Activated CD8-positive, alpha-beta memory T cell treated with anti-CD3 and anti-CD28 coated beads, Interleukin-2, amount 50 U/mL, for 24 hours (primary cell): ENCODE data around the gene BCL2L1.
"Not testable (repeated sequence)": the region's sequence is repeated elsewhere in the genome, so short reads cannot be mapped to it uniquely, and the experiment has no call there.

Experiments
- DNase-seq: peaks from one replicate; pipeline ENCODE4 v3.0.0-alpha.2; 2020; ENCODE audit errors: extremely low read depth

The BCL2L1 gene

DNA sequence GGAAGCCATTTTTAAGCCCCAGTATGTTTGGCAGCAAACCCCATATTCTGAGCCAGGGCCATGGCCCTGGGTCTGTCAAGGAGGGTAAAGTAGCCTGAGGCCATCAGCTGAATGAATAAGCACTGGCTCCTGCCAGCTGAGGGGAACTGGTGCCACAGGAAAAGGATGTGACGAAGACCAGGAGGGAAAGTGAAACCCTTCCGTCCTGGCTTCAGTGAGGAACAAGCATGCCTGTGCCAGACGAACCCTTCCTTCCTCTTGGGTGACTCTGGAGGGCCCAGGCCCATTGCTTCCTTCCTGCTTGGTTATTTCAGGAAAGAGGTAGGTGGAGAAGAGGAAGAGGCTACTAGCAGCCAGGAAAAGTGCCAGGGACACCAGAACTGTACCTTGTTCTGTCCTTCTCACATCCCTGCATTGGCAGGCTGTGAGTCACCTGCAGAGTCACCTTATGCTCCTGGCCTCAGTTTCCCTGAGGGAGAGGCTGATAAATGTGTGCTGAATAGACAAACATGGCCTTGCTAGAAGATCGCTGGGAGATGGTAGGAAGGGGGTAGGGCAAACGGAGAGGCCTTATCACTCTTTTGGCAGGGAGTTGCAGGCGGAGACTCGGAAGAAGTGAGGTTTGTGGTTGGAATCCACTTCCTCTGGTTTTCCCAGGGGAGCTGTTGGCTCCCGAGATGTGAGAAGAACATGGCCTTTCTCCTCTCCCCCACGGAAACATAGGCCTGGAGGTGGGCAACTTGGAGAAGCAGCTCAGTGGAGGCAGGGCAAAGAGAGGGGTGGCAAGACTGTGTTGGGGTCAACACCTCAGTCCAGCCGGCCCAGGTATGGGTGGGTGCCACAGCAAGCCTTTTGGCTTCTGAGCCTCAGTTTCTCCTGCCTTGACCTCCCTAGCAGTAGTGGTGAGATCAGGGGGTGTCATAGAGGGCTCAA is 47.5 kb downstream of the BCL2L1 start:
- peak; percentile 41 for DNase-seq

DNA sequence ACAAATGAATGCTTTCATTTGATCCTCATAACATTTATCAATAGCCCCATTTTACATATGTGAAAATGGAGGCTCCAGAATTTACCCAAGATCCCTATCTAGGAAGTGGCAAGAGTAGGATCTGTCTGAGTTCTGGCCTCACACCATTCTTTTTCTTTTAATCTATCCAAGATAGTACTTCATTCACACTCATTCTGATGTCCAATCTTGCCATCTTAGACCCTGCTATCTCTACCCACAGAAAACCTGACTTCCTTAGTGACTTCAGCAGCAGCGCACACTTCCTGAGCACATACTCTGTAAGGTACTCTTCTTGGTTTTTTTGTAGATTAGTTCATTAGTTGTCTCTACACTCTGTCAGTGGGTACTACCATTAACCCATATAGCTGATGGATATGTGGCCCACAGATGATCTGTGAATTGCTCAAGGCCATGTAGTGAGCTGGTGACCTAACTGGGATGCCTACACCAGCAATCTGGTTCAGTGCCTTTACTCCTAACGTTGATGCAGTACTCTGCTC is 48.7 kb downstream of the BCL2L1 start:
- no peak for DNase-seq

DNA sequence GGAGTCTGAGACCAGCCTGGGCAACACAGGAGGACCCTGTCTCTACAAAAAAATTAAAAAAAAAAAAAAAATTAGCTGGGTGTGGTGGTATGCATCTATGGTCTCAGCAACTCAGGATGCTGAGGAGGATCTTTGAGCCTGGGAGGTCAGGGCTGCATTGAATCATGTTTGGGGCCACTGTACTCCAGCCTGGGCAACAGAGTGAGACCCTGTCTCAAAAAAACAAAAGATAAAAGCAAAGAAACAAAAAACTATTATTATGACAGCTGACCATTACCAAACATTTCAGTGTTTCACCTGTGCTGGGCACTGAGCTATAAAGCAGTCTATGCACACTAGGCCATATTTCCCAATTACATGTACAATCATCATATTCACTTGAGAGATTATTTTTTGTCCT is 49.2 kb downstream of the BCL2L1 start:
- DNase-seq = no peak

DNA sequence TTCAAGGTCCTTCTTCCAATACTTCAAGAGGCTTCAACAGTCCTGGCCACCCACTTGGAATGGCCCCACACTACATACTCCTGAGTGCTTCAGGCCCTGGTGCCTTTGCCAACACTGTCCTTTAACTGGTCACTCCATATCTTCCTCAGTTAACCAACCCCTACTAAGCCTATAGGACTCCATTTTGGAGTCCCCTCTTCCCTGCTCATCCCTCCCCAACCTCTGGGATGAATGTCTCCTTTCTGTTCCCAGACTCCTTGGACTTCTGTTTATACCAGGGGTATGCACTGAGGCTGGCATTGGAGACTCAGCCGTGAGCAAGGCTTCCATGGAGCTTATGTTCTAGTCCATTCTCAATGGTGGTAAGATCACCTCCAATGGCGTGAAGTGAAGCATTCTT is 51.3 kb downstream of the BCL2L1 start:
- DNase-seq = no peak

DNA sequence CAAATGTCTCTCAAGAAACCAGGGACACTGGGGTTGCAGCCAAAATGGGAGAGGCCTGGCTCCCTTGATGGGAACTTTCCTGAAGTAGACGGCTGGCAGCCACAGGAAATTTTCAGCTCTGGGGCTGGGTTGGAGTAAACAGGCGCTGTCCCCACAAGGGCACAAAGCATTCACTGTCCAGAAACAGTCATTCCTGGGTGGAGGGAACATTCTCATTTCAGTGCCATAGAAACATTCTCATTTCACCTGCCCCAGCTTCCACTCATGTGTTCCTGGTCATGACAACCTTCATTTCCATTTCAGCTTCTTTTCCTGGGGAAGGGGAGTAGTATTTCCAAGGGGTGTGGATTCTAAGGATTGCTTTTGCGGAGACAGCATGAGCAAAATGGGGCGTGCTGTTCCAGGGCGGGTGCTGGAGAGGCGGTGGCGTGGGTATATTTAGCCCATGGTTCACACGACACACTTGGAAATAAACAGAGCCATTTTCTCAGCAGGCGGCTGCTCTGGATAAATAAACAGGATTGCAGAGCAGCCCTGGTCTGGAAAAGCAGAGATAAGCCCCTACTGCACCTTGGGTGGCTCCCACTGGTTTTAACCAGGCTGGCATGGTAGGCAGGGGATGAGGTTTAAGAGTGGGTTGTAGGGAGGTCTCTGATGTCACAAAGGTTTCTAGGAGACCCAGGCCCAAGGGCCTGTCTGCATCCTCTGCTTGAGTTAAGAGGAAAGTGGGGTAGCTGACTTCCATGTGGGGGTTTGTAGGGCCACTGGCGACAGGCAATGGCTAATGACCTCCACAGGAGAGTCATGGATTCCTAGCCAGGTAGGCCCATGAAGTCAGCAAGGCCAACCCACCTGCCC is 52.1 kb downstream of the BCL2L1 start:
- no peak for DNase-seq

DNA sequence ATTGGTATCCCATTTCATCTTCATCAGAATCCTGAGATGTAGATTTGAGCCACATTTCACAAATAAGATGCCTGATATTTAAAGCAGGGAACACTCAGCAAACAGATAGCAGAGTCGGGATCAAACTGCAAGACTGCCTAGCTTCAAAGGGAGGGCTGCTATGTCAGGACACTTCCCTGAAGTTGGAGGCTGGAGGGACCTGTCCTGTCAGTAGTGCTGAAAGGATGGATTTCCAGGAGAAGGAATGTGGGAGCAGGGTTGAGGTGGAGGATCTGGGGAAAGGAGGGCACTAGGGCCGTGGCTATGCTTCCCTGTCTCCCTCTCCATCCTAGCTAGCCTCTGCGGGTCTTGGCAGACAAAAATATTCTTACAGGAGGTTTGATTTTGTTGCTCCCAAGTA is 52.8 kb downstream of the BCL2L1 start:
- no peak for DNase-seq

DNA sequence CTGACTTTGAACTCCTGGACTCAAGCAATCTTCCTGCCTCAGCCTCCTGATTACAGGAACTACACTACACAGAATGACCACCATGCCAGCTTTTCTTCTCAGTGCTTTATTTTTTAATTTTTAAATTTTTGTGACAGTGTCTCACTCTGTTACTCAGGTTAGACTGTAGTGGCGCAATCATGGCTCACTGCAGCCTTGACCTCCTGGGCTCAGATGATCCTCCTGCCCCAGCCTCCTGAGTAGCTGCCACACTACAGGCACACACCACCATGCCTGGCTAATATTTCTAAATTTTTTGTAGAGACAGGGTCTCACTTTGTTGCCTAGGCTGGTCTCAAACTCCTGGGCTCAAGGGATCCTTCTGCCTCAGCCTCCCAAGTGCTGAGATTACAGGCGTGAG is 53.7 kb downstream of the BCL2L1 start:
- DNase-seq = not testable (repeated sequence)

DNA sequence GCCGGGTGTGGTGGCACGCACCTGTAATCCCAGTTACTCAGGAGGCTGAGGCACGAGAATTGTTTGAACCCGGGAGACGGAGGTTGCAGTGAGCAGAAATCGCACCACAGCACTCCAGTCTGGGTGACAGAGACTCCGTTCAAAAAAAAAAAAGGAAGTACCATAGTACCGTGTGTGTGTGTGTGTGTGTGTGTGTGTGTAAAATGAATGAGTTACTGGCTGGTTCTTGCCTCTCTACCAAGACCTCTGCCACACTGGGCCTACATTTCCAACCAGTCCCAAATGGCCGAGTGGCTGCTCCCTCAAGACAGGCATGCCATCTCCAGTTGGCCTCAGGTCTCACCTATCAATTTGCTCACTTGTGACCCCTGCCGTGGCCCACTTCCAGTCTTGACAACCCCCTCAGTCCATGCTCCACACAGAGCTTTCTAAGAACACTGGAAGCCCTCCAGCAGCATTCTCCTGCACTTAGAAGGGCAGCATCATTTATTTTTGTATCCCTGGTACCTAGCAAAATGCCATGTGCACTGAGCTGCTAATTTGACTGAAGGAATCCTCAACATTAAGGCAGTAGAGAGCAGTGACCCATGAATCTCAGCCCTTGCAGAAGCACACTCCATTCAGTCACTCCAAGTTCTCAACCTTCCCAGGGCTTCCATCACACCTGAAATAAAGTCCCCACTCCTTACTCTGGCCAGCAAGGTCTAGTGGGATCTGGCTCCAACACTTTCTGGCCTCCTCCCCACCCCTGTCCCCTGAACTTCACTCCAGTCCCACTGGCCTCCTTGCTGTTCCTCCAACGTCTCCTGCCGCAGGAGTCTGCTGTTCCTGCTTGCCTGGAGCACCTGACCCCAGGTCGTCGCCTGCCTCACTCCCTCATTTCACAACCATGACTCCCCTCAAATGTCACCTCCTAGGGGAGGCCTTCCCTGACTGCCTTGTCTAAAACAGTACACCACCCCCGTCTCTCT is 55.1 kb downstream of the BCL2L1 start:
- DNase-seq = no peak

DNA sequence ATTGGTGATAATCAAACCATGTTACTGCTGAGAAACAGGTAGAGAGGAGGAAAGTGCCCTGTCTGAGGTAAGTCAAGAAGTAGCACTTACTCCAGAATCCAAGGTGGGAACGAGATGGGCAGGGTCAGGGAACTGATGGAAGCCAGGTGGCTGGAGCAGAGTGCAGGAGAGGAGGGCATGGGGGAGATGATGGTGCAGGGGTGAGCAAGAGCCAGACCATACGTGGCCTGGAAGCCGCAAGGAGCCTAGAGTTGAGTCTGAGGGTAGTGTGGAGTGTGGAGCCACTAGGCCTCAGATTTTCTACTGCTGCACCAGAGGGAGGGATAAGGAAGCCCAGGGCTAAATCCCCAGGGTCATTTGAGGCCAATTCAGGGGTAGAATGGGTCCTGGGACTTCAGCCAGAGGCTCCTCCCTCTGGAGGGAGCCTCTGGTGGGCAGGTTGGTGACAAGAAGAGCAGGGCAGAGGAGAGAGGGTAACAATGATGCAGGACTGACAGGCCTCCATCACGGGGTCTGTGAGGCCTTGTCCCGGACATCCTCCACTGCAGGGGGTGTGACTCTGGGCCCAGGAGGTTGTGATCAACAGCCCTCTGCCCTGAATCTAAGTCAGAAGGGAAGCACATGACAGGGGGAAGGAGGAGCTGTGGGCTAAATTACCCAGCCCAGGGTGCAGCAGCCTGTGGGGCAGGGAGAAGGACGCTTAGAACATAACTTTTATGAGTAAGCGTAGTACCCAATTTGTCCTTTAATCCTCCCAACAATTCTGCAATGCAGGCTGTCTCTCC is 56.2 kb downstream of the BCL2L1 start:
- DNase-seq = no peak

DNA sequence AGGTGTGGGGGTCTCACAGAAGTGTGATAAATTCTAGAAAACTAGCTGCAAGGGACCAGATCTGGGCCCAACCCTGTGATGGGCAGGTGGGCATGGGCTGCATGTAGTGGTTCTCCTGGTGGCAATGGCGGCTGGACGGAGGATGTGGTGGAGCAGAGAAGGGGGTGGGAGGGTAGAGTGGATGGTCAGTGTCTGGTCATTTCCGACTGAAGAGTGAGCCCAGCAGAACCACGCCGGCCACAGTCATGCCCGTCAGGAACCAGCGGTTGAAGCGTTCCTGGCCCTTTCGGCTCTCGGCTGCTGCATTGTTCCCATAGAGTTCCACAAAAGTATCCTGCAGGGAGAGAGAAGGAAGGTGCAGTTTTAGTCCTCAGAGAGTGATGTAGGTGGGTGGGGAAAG is 56.9 kb downstream of the BCL2L1 start:
- DNase-seq = no peak

DNA sequence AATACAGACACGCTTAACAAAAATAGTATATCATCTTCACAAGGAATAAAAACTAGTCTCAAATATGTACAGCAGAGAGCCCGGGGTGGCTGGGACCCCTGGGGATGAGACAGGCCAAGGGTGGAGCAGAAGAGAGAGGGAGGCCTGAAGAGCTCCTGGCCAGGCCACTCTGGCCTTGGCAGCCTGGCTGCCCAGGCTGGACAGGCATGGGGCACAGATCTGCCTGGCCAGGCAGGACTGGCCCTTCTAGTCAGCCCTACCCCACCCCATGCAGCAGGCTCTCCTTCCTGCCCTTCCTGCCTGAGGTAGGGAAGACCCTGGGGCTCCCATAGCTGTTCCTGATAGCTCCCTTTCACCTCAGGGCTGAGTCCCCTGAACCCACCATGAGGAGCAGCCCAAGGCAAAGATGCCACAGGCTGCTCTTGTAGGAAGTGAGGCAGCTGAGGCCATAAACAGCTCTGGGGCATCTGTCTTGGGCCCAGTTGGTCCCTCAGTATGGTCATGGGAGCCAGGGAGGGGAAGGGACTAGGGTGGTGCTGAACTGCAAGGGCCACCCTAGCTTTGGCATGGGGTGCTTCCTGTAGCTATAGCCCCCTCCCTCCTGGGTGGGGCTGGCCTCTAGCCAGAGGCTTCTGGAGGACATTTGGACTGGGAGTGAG is 57.8 kb downstream of the BCL2L1 start:
- DNase-seq = no peak

DNA sequence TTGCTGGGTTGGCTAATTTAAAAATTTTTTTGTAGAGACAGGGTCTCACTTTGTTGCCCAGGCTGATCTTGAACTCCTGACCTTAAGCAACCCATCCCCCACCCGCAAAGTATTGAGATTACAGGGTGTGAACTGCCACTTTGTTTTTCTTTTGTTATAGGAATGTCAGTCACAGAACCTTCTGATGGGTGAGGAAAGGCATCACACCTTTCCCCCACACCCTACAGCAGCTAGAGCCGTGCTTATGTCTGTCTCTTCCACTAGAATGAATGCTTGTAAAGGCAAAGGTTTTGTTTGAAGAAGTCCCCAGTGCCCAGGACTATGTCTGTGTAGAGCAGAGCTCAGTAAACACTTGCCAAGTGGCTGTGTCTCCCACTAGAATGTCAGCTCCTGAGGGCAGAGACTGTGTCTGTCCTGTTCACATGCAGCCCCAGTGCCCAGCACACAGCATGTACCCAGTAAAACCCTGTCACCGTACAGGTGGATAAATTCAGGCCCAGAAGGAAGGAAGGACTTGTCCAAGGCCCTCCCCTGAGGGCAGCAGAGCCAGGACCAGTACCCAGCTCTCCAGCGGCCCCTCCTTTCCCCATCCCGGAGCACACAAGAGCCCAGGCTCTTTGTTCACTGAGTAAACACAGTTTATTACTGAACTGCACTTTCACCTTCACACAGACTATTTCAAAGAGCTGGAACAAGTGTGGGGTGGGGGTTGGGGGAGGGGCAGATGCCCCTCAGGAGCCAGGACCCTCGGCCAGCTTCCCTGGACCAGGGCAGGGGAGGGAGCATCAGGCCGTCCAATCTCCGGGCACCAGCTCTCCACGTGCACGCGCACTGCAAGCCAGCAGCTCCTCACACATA is 58.6 kb downstream of the BCL2L1 start:
- no peak for DNase-seq

DNA sequence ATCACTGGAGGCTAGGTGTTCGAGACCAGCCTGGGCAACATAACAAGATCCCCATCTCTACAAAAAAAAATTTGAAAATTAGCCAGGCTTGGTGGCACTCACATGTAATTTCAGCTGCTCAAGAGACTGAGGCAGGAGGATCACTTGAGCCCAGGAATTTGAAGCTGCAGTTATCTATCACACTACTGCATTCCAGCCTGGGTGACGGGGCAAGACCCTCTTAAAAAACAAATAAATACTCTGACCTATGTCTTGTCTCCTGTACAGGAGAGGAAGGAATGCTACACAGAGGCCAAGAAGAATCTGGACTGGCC is 59.2 kb downstream of the BCL2L1 start:
- DNase-seq = no peak

DNA sequence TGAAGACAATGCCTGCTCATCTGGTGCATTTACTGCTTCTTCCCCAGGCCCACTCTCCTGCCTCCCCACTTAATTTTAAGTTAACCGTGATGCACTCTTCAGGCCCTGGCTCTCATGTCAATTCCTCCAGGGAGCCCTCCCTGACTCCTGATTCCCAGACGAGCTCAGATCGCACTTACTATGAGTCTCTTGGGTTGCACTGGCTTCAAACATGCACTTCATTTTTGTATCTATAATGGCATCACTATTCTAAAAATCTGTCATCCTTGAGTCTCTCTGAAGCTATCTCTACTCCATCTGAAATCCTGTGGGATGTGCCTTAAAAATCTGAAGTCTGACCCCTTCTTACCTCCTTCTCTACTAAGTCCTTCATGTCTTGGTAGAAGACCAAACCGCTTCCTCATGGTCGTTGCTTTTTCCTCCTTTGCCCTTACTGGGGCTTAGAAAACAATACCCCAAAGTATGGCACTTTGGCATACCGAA is 60.3 kb downstream of the BCL2L1 start:
- no peak for DNase-seq

DNA sequence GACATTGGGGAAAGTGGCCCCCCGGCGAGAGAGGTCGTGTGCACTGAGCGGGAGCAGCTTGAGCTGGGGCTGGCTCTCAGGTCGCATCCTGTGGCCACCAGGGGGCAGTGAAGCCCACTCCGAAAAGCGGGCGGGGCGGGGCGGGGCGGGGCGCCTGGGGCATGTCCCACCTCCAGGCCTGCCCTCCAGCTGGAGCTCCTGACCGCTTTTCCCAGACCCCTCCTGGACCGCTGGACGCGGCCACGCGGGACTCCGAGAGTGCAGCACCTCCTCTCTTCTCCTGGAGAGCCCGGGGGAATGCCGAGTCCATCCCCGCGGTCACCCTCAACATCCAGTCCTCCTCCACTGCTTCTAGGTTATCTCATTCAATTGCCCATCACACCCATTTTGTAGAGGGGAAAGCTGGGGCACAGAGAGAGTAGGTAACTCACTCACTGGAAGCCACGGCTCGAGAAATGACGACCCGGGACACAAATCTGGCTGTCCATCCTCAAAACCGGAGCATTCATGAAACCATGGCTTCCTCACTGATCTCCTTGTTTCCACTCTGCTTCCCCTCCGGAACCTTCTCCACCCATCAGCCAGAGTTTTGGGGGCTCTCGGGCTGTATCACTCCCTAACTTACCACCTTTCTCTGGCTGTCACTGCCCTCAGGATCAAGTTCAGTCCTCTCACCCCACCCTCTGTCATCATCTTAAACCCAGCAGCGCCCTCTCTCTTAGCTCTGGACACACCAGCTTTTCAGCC is 60.9 kb downstream of the BCL2L1 start:
- DNase-seq = peak; percentile 49

DNA sequence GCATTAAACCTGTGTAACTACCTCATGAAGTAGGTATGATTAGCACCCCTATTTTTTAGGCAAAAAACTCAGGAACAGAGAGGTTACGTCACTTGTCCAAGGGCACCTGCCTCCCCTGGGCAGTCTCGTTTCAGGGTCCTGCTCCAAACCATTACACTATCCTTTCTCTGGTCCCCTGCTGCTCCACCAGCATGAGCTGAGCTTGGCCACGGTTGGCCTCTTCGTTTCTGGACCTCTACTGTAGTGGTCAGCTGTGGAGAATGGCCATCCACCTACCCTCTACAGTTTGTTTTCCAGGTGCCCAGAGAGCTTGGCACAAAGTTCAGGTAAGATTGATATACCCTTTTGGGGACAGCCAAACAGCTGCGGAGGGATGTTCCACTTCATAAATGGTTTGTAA is 68.1 kb downstream of the BCL2L1 start:
- DNase-seq = no peak

DNA sequence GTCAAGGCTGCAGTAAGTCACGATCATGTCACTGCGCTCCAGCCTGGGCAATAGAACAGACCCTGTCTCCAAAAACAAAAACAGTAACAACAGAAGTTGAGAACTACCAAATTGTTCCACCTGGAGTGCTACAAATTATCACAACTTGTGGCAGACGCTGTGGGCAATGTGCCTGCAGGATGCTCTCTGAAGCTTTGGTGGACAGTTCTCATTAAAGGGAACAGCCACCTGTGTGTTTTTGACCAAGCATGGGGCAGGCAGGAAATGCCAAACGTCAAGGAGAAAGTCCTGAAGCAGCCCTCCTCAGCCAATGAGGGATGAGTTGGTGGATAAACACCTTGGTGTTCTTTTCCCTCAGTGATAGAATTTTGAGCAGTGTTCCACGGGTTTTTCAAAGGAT is 69.1 kb downstream of the BCL2L1 start:
- no peak for DNase-seq

DNA sequence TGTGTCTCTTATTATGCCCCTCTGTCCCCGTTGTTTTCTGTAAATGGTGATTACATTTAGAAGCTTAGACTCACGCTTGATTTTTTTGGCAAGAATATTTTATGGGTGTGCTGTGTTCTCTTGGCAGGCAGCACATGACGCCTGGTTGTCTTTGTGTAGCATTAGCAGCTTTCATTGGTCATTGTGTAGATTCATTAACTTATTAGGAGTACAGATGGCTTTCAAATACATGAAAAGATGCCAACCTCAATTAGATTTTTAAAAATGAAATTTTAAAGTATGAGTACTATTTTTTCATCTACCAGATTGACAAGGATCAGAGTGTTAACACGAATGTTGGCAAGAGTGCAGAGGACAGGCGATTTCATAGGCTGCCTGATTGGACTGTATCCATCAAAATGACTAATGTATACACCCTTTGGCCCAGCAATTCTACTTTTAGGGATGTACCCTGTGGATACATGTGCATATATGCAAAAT is 69.7 kb downstream of the BCL2L1 start:
- no peak for DNase-seq
